Activated CD8-positive, alpha-beta T cell treated with anti-CD3 and anti-CD28 coated beads for 36 hours (primary cell): Measurements from ENCODE around the gene MED16. TPM values are rescaled to one million over a fixed set of nuclear protein-coding genes. Genes with fewer than 3 reads are reported as not detected.

Experiments
- ATAC-seq: fragments of 200-7000 bp; cut with Tn5 transposase; one replicate; pipeline ENCODE4 v1.10.0; 2021; ENCODE audit warnings: mild to moderate bottlenecking, moderate library complexity
- CTCF ChIA-PET: fragments of 350-600 bp; sonication (Branson Sonifier 250); formaldehyde crosslinking; loops from one replicate; lab custom pipeline; 2021; ENCODE audit warnings: antibody characterized with exemption; lab: Charles Lee
- POLR2A ChIA-PET: fragments of 350-600 bp; sonication (Branson Sonifier 250); formaldehyde crosslinking; loops from one replicate; lab custom pipeline; 2021; ENCODE audit warnings: antibody characterized with exemption; lab: Charles Lee
- DNase-seq: peaks from one replicate; pipeline ENCODE4 v3.0.0-alpha.2; 2020
- H3K27ac Mint-ChIP-seq: one replicate; pipeline ENCODE4 v1.8.0; 2021; ENCODE audit warnings: mild to moderate bottlenecking, mixed read lengths
- H3K27me3 Mint-ChIP-seq: one replicate; pipeline ENCODE4 v1.8.0; 2021; ENCODE audit warnings: mixed read lengths
- H3K36me3 Mint-ChIP-seq: one replicate; pipeline ENCODE4 v1.8.0; 2021; ENCODE audit warnings: low read depth, mixed read lengths
- H3K4me1 Mint-ChIP-seq: one replicate; pipeline ENCODE4 v1.8.0; 2021; ENCODE audit warnings: low read depth, mixed read lengths
- H3K4me3 Mint-ChIP-seq: one replicate; pipeline ENCODE4 v1.8.0; 2021; ENCODE audit warnings: mild to moderate bottlenecking, moderate library complexity, mixed read lengths
- H3K9me3 Mint-ChIP-seq: one replicate; pipeline ENCODE4 v1.8.0; 2021; ENCODE audit warnings: mixed read lengths
- CTCF ChIP-seq: fragments of 200-600 bp; IDR thresholded peaks from one replicate; pipeline ENCODE4 v1.8.0; 2022; ENCODE audit warnings: antibody characterized with exemption, mild to moderate bottlenecking
- intact Hi-C: fragments of 100-400 bp; cut with micrococcal nuclease; formaldehyde crosslinking; loops from one replicate; pipeline ENCODE4 v1.10.0; 2022
- total RNA-seq, 2 experiments: library from RNA; stranded (reverse); gene quantifications; one replicate each; pipeline ENCODE4 v1.2.3, GENCODE V29; 2021

The MED16 gene
- total RNA-seq, 2 experiments from 2014 or later, result 37.6 to 37.8 TPM

- ATAC-seq (no peak), DNase-seq (no peak)
- Mint-ChIP-seq H3K36me3 (peaks cover 9% of the 10 kb centered on the region), H3K27me3 (no peaks in the 10 kb centered on the region), H3K4me1 (peaks cover 40% of the 10 kb centered on the region), H3K27ac (peak overlapping the region; percentile 66), H3K4me3 (peak overlapping the region; percentile 67), H3K9me3 (no peaks in the 10 kb centered on the region)
- no peak for TF ChIP-seq CTCF
- ChIA-PET CTCF (no interaction called here), POLR2A (no interaction called here)
- intact Hi-C loops, result no loop called here
Measured at GRCh38 chr19:911197-912033, 18.4 kb upstream of the MED16 start.

DNA sequence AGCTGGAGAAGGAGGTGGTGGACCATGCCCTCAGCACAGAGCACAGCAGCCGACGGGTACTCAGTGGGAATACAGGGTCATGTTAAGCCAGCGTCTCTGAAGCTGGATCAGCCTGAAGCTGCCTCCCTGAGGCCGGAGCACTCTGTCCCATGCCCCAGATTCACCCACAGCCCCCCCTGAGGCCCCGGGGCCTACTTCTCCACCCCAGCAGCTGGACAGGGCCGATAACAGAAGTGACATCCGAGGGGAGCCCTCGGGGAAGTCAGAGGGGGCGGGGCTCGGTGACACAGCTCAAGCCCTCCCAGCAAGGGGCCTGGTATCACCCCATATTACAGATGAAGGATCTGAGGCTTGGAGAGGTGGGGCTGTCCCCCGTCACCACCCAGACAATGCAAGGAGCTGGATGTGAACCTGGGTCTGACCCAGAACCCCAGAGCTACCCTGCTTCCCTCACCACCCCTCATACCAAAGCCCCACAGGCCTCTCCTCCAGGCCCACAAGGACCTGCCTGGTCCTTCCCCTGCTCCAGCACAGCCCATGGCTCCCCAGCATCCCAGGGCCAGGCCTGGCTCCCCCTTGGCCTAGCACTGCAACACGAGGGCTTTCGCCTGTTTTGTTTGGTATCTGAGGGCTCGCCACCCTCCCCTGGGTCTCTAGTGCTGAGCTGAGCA, 14.3 kb upstream of the MED16 start:
- ChIA-PET CTCF (interaction anchor here (1.1 to 1.4 kb wide), 2 partner anchors 45 to 77 kb away, joined by 3 read pairs; partner anchors contain the start of gene WDR18), POLR2A (interaction anchor here (0.6 to 2.7 kb wide), 6 partner anchors 13 to 384 kb away, joined by 3 to 15 read pairs (median 4); partner anchors contain the start of genes MED16 and RNU6-9)
- Mint-ChIP-seq H3K4me3 (no peak overlapping the region), H3K9me3 (no peaks in the 10 kb centered on the region), H3K4me1 (peaks cover 57% of the 10 kb centered on the region), H3K27me3 (no peaks in the 10 kb centered on the region), H3K27ac (peak overlapping the region; percentile 93), H3K36me3 (peaks cover 10% of the 10 kb centered on the region)
- ATAC-seq, result peak; percentile 59
- peak; percentile 84 for DNase-seq
- intact Hi-C loops, result no loop called here
- no peak for TF ChIP-seq CTCF

DNA sequence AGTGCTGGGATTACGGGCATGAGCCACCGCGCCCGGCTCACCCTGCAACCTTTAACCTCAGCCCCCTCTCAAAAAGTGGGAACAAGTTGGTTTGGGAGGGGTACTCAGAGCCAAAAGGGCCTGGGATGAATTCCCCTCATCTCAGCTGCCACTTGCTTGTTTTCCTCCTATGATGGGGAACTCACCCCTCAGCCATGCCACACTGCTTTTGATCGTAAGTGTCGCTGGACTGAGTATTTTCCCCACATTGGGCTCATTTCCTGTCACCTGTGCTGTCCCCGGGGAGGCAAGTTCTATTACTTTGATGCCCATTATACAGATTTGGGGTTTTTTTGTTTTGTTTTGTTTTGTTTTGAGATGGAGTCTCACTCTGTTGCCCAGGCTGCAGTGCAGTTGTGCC, 13.5 kb upstream of the MED16 start:
- Mint-ChIP-seq H3K4me1 (peaks cover 58% of the 10 kb centered on the region), H3K4me3 (no peak overlapping the region), H3K36me3 (peaks cover 10% of the 10 kb centered on the region), H3K27me3 (no peaks in the 10 kb centered on the region), H3K9me3 (no peaks in the 10 kb centered on the region), H3K27ac (peak overlapping the region; percentile 93)
- ATAC-seq, result no peak
- CTCF ChIA-PET, result no interaction called here
- DNase-seq, result no peak
- POLR2A ChIA-PET, result interaction anchor here (0.9 to 1.0 kb wide), 3 partner anchors 12 to 14 kb away, joined by 3 to 4 read pairs (median 3); partner anchors contain the start of gene RNU6-9
- intact Hi-C loops, result no loop called here
- no peak for TF ChIP-seq CTCF

- no peak for TF ChIP-seq CTCF
- H3K4me1 Mint-ChIP-seq, result peaks cover 52% of the 10 kb centered on the region
Measured at GRCh38 chr19:904545-904944, 11.6 kb upstream of the MED16 start.

More at GRCh38 chr19:904545-904944, 11.6 kb upstream of the MED16 start:
- Mint-ChIP-seq H3K4me3 (no peak overlapping the region), H3K27ac (peak overlapping the region; percentile 30), H3K36me3 (peaks cover 8% of the 10 kb centered on the region), H3K9me3 (no peaks in the 10 kb centered on the region), H3K27me3 (no peaks in the 10 kb centered on the region)
- POLR2A ChIA-PET, result interaction anchor here (0.6 to 1.5 kb wide), 3 partner anchors 10 to 13 kb away, joined by 3 to 7 read pairs (median 4); partner anchors contain the start of genes MED16 and RNU6-9
- DNase-seq, result no peak
- CTCF ChIA-PET, result interaction anchor here (2.0 kb wide), 1 partner anchor 41 kb away, joined by 6 read pairs; no protein-coding TSS in a partner anchor
- ATAC-seq, result no peak
- intact Hi-C loops, result no loop called here
